GM19463 (cell line): Measurements from ENCODE around the gene PANX3.

Experiments
- ATAC-seq: cut with Tn5 transposase; IDR thresholded peaks from one replicate; pipeline ENCODE4 v1.9.1; 2021; ENCODE audit warnings: mild to moderate bottlenecking, moderate library complexity; ENCODE audit not compliant: unreplicated experiment

Gene PANX3

DNA sequence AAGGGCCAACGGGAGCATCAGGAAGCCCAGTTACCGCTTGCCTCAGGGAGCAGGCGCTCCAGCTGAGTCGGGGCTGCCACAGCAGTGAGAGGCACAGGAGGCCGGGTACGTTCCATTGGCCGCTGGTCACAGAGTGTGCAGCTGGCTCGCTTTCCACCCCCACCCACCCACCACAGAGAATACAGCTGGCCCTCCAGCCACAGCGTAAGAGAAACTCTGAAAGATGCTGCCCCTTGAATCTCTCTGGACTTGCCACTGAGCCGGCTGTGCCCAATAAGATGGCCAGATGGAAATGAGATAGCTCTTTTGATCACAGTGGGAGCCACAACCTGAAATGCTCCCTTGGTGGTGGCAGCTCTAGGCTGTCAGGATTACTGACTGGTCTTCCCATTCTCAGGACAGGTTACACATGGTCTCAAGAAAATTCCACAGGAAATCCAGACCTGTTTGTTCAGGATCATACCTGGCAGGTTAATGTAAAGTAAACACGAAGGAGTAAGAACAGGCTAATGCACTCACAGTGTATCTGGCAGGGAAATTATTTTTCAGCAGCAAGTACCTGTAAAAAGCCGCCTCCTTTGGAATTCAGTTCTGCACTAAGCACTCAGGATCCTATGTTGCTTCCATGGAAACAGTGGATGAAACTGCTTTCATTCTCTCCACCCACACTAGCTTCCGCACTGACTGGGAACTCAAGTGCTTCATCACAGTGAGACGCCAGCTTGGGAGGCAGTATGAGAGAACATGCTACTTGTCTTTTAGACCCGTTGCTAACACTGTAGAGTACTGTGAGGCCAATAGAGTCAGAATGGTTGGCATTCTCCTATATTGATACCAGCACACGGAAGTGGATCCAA lies 45.8 kb downstream of the PANX3 start:
- no peak for ATAC-seq

DNA sequence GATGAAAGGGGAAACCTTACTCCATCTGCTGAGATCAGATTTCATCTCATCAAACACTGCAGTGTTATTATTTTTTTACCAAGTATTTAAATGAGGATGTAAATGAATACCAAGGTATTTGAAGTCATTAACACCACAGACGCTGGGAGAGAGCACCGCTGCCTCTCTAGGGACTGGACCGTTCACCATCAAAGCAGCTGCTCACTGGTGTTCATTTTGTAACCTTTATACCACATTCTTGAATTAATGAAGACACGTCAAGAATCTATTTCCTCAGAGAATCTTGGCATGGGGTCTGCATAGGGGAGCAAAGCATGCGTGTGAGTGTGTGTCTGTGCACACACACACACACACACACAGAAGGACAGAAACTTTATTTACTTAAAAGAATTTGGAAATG lies 46.7 kb downstream of the PANX3 start:
- no peak for ATAC-seq

DNA sequence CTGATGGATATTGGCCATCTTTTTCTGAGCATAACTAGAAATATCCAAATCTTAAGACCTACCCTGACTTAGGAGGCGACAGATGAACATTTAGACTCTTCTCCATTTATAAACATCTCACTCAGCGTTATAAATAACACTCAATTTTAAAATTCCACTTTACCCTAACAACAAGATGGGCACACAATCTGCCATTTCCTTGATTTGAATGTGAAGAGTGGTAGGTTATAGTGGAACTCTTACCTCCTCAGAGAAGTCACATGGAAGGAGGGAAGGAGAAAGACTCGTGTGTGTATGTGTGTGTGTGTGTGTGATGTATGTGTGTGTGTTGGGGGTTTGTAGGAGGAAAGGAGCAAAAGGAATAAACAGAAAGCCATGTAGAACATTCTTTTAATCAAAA lies 47.3 kb downstream of the PANX3 start:
- ATAC-seq: no peak

DNA sequence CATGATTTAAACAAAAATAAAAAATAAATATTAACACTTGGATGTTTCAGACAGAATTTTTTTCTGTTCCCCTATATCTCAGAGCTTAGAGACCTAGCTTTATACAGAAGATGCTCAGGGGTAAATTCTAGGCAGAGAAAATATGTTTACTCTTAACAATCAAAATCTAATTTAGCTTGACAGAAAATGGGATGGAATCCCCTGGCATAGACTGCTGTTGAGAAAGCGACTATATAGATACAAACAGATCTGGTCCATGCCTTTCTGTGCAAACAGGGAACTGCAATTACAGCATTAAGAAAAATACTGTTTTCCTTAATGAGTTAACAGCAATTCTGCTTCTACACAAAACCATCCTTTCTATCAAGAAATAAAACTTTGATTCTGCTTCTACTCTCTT lies 47.8 kb downstream of the PANX3 start:
- ATAC-seq: no peak

DNA sequence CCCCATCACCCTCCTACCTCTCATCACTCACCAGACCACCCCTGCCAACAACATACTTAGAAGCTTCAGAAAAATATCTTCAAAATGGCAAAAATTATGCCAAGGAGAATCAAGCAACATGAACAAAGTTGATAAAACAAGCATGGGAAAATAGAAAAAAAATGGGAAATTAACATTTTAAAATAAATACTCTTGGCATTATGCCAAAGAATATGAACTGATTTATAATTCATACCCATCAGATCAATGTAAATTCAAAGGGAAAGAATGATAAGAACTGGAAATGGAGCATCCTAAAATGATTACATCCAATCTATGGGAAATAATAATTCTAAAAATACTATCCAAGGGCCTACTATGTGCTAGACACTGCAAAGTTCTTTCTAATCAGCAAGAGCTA lies 50.3 kb downstream of the PANX3 start:
- no peak for ATAC-seq

DNA sequence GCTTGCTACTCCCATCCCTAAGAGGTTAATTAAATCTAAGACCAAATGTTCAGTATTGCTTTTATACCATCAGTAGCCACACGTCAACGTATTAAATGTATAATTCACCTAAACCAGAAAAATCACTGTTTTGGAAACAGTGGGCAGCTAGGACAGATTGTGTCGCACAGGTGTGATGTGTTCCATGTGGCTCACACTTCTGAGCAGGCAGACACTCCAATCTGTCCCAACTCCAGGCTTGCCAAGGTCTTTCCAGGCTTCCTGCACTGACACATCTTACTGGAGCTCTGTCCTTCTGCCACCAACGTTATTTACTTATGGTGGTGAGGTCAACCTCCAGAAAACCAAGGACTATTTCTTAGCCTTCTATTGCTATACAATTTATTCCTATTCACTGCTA lies 50.9 kb downstream of the PANX3 start:
- no peak for ATAC-seq

DNA sequence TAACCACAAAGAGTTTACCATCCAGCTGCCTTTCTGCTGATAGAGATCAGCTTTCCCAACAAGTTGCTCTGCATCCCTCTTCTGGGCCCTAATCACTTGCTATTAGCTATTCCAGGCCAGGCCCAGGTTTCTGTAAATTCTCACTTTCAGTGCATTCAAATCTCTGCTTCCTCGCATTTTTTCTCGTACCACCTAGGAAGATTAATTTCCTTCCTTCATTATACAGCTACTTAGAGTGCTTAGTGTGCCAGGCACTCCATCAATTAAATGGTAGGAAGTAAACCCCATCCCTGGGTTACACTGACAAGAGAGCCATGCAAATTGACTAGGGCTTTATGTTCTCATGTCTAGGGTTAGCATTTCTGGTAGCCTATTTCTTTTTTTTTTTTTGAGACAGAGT lies 52.6 kb downstream of the PANX3 start:
- no peak for ATAC-seq

DNA sequence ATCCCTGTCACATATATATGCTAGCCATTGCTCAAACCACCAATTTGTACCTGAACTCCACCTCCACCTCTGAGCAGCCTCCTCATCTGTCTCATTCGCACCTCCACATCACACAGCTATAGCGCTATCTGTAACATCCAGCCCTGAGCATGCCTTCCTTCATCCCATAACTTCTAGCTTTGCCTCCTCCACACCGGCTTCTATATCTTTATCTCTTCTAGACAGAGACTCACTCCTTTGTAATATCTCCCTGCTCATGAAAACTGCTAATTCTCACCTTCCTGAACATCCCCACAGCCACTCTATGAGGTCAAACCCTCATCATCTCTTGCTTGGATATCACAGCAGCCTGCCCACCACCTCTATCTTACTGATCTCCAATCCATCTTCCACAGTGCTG lies 56.4 kb downstream of the PANX3 start:
- no peak for ATAC-seq

DNA sequence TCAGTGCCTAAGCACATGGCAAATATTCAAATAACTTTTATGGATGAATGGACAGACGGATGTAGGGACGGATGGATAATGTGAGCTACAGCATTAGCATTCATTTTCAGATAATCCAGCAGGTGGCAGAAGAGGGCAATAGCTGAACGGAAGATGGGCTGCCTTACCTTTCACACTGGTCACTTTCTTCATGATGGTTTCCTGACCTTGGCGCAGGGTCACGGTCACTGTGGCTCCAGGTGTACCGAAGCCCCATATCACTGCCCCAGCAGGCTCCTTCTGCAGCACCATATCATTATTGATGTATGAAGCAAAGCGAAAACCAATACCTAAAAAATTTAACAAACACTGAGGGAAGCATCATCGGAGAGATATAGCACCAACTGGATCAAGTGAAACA lies 58.0 kb downstream of the PANX3 start:
- peak; percentile 37 for ATAC-seq
